Activated CD4-positive, alpha-beta memory T cell treated with anti-CD3 and anti-CD28 coated beads for 36 hours (primary cell): ENCODE data around the gene NAXD. TPM values are rescaled to one million over a fixed set of nuclear protein-coding genes. Genes with fewer than 3 reads are reported as not detected.

Experiments used
- CTCF ChIA-PET: fragments of 350-600 bp; sonication (Branson Sonifier 250); formaldehyde crosslinking; loops from one replicate; lab custom pipeline; 2021; ENCODE audit warnings: antibody characterized with exemption, inconsistent platforms; lab: Charles Lee
- POLR2A ChIA-PET: fragments of 350-600 bp; sonication (Branson Sonifier 250); formaldehyde crosslinking; loops from one replicate; lab custom pipeline; 2021; ENCODE audit warnings: antibody characterized with exemption; lab: Charles Lee
- DNase-seq: peaks from one replicate; pipeline ENCODE4 v3.0.0-alpha.2; 2020
- H3K27ac Mint-ChIP-seq: one replicate; pipeline ENCODE4 v1.8.0; 2021; ENCODE audit warnings: mixed read lengths
- H3K27me3 Mint-ChIP-seq: one replicate; pipeline ENCODE4 v1.8.0; 2021; ENCODE audit warnings: mixed read lengths
- H3K36me3 Mint-ChIP-seq: one replicate; pipeline ENCODE4 v1.8.0; 2021; ENCODE audit warnings: mixed read lengths
- H3K4me1 Mint-ChIP-seq: one replicate; pipeline ENCODE4 v1.8.0; 2021; ENCODE audit warnings: low read depth, mixed read lengths
- H3K4me3 Mint-ChIP-seq: one replicate; pipeline ENCODE4 v1.8.0; 2021; ENCODE audit warnings: mild to moderate bottlenecking, mixed read lengths
- H3K9me3 Mint-ChIP-seq: one replicate; pipeline ENCODE4 v1.8.0; 2021; ENCODE audit warnings: mixed read lengths
- intact Hi-C: fragments of 100-400 bp; cut with micrococcal nuclease; formaldehyde crosslinking; loops from one replicate; pipeline ENCODE4 v1.15.1; 2023
- total RNA-seq, 2 experiments: library from RNA; stranded (reverse); gene quantifications; one replicate each; pipeline ENCODE4 v1.2.3, GENCODE V29; 2021

Gene NAXD
- total RNA-seq, 2 experiments from 2014 or later: 22.6 to 22.9 TPM

DNA sequence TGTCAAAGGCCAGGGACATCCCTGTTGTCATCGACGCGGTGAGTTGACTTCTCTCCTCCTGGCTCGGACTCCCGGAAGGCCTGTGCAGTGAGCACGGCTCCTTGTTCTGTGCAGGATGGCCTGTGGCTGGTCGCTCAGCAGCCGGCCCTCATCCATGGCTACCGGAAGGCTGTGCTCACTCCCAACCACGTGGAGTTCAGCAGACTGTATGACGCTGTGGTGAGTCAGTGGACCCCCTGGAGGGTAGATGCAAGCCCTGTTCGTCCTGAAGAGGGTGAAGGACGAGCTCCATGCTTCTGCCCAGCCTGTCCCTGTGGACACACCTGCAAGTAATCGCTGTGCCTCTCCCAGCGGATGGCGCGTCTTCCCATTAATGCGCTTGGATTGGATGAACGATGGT lies 19.2 kb downstream of the NAXD start:
- Mint-ChIP-seq H3K27me3 (no peaks in the 10 kb centered on the region), H3K4me1 (peaks cover 8% of the 10 kb centered on the region), H3K9me3 (no peaks in the 10 kb centered on the region), H3K36me3 (peaks cover 28% of the 10 kb centered on the region), H3K27ac (no peak overlapping the region), H3K4me3 (no peak overlapping the region)
- ChIA-PET CTCF (no interaction called here), POLR2A (no interaction called here)
- intact Hi-C loops: no loop called here
- DNase-seq: no peak

DNA sequence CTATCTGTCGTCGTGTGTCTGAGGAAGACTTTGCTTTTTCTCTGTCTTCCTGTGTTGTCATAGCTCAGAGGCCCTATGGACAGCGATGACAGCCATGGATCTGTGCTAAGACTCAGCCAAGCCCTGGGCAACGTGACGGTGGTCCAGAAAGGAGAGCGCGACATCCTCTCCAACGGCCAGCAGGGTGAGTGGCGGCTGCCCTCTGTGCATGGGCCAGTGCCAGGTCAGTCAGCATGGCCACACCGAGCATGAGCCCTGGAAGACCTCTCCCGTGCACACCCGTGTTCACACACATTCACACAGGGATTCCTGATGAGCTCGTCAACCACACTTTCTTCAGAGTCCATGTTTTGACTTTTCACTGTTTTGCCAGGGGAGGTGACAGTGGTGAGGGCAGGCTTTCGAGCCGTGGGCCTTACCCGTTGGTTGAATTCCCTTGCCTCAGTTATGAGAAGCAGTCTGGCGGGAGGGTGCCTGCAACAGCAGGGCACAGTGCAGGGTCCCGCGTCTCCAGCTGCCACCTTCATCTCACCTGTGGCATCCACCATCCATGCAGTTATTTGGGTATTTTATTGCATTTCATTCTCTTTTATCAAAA lies 20.2 kb downstream of the NAXD start:
- Mint-ChIP-seq H3K4me1 (peaks cover 4% of the 10 kb centered on the region), H3K27ac (no peak overlapping the region), H3K4me3 (no peak overlapping the region), H3K27me3 (no peaks in the 10 kb centered on the region), H3K9me3 (no peaks in the 10 kb centered on the region), H3K36me3 (peaks cover 33% of the 10 kb centered on the region)
- ChIA-PET CTCF (interaction anchor here (0.6 kb wide), 1 partner anchor 588 kb away, joined by 3 read pairs; no protein-coding TSS in a partner anchor), POLR2A (no interaction called here)
- DNase-seq: no peak
- intact Hi-C loops: no loop called here

DNA sequence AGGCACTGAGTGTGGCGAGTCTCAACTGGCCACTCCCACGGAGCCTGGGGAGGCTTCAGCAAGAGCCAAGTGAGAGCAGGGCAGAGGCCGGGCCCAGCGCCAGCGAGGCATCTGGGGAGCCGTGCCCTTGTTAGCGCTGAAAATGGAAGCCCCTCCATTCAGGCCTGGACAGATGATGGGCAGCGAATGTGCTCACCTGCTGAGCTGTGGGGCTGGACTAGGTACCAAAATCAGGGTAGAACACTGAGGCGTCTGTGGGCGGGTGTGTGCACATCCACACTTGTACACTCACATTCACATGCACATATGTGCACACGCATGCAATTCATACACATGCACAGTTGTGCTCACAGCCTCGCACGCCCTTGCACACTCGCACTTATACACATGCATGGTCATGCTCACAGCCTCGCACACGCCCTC lies 20.7 kb downstream of the NAXD start:
- intact Hi-C loops: no loop called here
- POLR2A ChIA-PET: no interaction called here
- Mint-ChIP-seq H3K4me3 (no peak overlapping the region), H3K9me3 (no peaks in the 10 kb centered on the region), H3K4me1 (no peaks in the 10 kb centered on the region), H3K27ac (no peak overlapping the region), H3K36me3 (peaks cover 37% of the 10 kb centered on the region), H3K27me3 (no peaks in the 10 kb centered on the region)
- DNase-seq: no peak
- CTCF ChIA-PET: no interaction called here

DNA sequence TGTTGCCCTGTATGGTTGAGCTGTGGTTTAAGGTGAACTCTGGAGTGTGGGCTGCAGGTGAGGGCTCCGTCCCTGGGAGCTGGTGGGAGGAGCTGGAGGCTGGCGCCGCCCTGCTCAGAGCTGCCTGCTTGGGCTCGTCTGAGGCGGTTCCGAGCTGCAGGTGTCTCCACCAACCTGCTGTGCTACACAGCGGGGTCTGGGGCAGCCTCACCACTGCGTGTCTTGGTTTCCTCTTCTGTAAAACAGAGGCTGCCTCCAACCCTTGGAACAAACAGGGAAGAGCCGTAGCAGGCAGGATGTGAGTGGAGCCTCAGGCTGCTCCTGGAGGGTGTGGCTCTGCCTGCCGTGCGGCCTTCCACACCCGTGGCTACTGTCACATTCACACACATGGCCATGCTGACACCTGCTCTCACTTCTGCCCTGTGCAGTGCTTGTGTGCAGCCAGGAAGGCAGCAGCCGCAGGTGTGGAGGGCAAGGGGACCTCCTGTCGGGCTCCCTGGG lies 21.4 kb downstream of the NAXD start:
- intact Hi-C loops: no loop called here
- H3K27me3 Mint-ChIP-seq: no peaks in the 10 kb centered on the region
- H3K4me1 Mint-ChIP-seq: no peaks in the 10 kb centered on the region
- peaks cover 38% of the 10 kb centered on the region for H3K36me3 Mint-ChIP-seq
- no peaks in the 10 kb centered on the region for H3K9me3 Mint-ChIP-seq
- POLR2A ChIA-PET: no interaction called here
- H3K4me3 Mint-ChIP-seq: no peak overlapping the region
- DNase-seq: no peak
- H3K27ac Mint-ChIP-seq: no peak overlapping the region
- CTCF ChIA-PET: no interaction called here

DNA sequence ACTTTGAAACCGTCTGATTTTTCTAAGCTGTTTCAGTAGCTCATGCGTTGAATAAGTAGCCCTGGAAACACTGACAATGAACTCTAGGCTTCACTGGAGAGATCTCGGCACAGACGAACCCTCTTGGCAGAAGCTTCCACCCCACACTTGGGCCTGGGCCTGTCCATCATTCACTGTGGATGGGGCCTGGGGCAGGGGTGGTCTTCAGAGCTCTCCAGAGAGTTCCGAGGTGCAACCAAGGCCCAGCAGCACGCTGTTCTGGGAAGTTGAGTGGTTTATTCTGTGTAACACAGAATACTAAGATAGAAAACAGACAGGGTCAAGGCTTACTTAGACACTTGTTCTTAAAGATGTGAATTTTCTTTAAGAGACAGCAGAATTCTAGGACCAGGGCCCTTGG lies 21.9 kb downstream of the NAXD start:
- Mint-ChIP-seq H3K27ac (no peak overlapping the region), H3K9me3 (no peaks in the 10 kb centered on the region), H3K4me3 (no peak overlapping the region), H3K4me1 (no peaks in the 10 kb centered on the region), H3K27me3 (no peaks in the 10 kb centered on the region), H3K36me3 (peaks cover 34% of the 10 kb centered on the region)
- intact Hi-C loops: no loop called here
- ChIA-PET CTCF (no interaction called here), POLR2A (no interaction called here)
- DNase-seq: no peak

DNA sequence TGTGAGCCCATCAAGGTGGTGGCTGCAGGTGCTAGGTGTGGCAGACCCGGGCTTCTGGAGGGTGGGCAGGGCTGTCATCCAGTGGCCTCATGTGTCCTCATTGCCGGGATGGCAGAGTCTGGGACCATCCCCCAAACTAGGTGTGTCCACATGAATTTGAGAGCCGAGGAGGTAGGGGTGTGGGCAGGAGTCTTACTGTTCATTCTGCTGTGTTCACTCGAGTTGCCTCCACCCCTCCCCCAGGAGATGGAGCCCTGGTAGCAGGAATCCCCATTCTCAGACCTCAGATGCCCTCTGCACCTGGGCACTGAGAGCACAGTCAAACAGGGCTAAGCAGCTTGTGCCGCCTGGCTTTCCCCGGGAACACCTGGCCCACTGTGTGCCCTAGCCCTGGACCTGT lies 22.4 kb downstream of the NAXD start:
- H3K27ac Mint-ChIP-seq: no peak overlapping the region
- H3K36me3 Mint-ChIP-seq: peaks cover 35% of the 10 kb centered on the region
- no peaks in the 10 kb centered on the region for H3K4me1 Mint-ChIP-seq
- H3K9me3 Mint-ChIP-seq: no peaks in the 10 kb centered on the region
- H3K27me3 Mint-ChIP-seq: no peaks in the 10 kb centered on the region
- no peak for DNase-seq
- ChIA-PET POLR2A (no interaction called here), CTCF (no interaction called here)
- intact Hi-C loops: no loop called here
- no peak overlapping the region for H3K4me3 Mint-ChIP-seq

DNA sequence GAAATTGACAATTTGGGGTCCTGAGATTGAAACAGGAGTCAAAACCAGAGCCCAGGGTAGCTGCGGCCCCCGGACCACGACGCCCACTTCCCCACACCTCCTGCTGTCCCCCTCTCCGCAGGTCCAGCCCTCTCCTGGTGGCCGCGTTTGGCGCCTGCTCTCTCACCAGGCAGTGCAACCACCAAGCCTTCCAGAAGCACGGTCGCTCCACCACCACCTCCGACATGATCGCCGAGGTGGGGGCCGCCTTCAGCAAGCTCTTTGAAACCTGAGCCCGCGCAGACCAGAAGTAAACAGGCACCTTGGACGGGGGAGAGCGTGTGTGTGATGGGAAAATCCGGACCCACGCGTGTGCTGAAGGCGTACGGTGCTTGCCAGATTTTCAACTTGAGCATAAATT lies 22.9 kb downstream of the NAXD start:
- peaks cover 40% of the 10 kb centered on the region for H3K36me3 Mint-ChIP-seq
- intact Hi-C loops: no loop called here
- H3K27ac Mint-ChIP-seq: no peak overlapping the region
- no peaks in the 10 kb centered on the region for H3K4me1 Mint-ChIP-seq
- H3K9me3 Mint-ChIP-seq: no peaks in the 10 kb centered on the region
- no peaks in the 10 kb centered on the region for H3K27me3 Mint-ChIP-seq
- POLR2A ChIA-PET: no interaction called here
- DNase-seq: no peak
- CTCF ChIA-PET: interaction anchor here (1.3 kb wide), 1 partner anchor 45 kb away, joined by 4 read pairs; no protein-coding TSS in a partner anchor
- no peak overlapping the region for H3K4me3 Mint-ChIP-seq

DNA sequence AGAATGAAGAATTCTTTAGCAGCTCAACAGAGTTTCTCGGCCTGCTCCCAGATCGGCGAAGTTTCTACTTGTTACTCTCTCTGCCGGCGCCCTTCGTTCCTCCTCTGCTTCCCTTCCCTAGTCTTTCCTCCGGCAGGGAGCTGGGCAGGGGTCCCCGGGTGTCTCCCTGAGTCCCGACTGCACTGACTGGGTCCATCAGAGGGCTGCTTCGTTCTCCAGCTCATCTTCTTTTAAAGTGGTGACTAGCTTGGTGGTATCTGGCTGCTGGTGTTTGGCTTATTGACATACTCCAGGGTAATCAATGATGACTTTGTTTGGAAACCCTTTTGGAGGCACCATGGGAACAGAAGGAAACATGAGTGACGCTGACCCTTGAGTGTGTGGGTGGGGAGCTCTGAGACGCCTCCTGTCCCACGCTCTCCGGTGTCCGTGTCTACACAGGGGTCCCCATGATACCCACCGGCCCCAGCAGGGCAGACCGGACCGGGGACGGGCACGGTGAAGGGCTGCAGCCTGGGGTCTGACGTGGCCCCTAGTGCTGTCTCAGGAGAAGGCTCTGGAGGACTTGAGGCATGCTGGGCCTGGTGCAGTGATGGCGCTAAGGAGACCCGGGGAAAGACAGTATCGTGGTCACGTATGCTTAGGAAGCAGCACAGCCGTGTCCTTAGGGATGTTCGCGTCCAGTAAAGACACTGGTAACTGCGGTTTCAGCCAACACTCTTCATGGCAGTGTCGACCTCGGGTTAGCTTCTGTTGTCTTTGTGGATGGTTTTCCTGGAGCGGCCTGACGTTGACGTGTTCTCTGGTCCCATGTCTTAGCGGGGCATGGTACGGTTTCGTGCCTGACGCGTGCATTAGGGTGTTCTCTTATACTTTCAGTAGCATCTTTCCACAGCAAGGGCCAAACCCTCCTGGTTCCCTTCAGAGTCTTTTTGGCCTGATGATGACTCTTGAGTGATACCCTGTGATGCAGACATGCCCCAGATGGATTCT lies 23.8 kb downstream of the NAXD start:
- no peak overlapping the region for H3K27ac Mint-ChIP-seq
- POLR2A ChIA-PET: interaction anchor here (0.6 kb wide), 1 partner anchor 46 kb away, joined by 3 read pairs; no protein-coding TSS in a partner anchor
- no peak for DNase-seq

DNA sequence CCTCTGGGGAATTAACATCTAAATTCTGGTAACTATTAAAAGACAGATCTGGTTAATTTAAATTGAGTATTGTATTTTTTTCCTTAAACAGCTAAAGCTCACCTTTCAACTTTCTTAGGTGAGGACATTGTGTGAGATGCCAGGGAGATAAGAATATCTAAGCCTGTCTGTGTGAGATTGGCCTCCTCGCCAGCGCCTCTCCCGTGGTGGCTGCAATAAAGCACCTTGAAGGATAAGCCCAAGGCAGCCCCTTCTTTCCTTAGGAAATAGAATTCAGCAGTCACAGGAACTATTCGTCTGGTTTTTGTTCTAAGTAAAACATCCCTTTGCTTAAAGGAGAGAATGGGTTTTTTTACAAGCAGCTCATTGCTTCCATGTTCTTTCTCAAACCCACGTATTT lies 24.6 kb downstream of the NAXD start:
- H3K9me3 Mint-ChIP-seq: no peaks in the 10 kb centered on the region
- H3K36me3 Mint-ChIP-seq: peaks cover 44% of the 10 kb centered on the region
- no peak for DNase-seq
- no peaks in the 10 kb centered on the region for H3K27me3 Mint-ChIP-seq
- ChIA-PET POLR2A (interaction anchor here (0.6 kb wide), 1 partner anchor 12 kb away, joined by 3 read pairs; no protein-coding TSS in a partner anchor), CTCF (interaction anchor here (1.0 to 1.1 kb wide), 2 partner anchors 8 to 179 kb away, joined by 3 read pairs; no protein-coding TSS in a partner anchor)
- intact Hi-C loops: no loop called here
- H3K27ac Mint-ChIP-seq: no peak overlapping the region
- no peaks in the 10 kb centered on the region for H3K4me1 Mint-ChIP-seq
- H3K4me3 Mint-ChIP-seq: no peak overlapping the region

More for the DNA sequence above, 23.8 kb downstream of the NAXD start:
- Mint-ChIP-seq H3K4me1 (no peaks in the 10 kb centered on the region), H3K27me3 (no peaks in the 10 kb centered on the region), H3K4me3 (no peak overlapping the region), H3K36me3 (peaks cover 44% of the 10 kb centered on the region), H3K9me3 (no peaks in the 10 kb centered on the region)
- intact Hi-C loops: no loop called here
- CTCF ChIA-PET: interaction anchor here (1.0 to 1.3 kb wide), 3 partner anchors 9 to 180 kb away, joined by 3 to 4 read pairs (median 3); no protein-coding TSS in a partner anchor

DNA sequence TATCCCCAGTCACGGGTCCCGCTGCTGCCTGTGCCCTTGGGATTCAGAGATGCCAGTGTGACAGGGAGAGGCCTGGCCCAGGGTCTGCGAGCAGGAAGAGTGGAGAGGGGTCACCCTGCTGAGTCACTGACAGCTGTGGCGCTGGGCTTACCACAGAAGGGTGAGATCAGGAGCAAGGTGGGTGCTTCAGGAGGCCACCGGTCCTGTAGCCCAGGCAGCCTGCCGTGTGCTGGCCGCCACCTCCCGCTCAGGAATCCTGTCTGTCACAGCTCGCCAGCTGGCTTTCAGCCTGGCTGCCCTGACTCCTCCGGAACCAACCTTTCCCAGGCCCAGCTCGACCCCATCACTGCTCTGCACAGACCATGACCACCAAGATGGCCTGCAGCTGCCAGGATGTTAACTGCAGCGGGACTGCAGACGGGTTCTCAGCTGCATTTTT lies 25.3 kb downstream of the NAXD start:
- POLR2A ChIA-PET: no interaction called here
- Mint-ChIP-seq H3K36me3 (peaks cover 38% of the 10 kb centered on the region), H3K4me3 (no peak overlapping the region)

DNA sequence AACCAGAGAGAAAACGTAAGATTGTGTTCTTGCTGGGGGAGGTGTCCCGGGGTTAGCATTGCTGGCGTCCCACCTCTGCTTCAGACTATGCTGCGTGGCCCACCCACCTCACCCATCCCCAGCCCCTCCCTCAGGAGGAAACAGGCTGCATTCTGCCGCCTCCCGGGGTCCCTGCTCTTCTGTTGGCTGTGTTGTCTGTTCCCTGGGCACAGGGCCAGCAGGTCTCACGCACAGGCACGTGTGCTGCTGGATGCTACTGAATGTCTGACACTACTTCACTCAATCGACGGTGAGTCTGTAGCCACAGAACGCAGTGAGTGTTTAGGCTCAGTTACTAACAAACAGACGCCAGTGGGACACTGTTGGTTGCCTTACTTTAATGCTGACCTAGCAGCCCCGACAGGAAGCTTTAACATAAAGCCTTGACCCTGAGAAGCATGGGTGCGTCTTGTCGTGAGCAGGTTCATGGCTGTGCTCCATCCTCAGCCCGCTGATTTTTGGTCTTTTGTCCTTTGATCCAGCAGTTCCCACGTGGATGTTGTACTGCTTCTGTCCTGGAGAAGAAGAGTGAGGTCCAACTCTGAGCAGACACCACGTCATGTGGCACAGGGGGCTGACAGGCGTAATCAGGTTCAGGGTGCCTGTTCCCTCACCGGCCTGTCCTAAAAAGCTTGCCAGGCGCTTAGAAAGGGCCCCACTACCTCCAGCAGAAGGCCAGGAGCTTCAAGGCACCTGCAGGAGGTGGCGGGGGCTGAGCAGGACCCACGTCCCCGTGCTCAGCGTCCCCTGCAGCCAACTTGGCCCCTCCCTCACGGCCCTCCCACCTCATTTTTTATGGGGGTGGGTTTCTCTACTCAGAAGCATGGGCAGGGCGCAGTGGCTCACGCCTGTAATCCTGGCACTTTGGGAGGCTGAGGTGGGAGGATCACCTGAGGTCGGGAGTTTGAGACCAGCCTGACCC lies 26.0 kb downstream of the NAXD start:
- Mint-ChIP-seq H3K4me3 (no peak overlapping the region), H3K27ac (no peak overlapping the region), H3K9me3 (no peaks in the 10 kb centered on the region), H3K4me1 (no peaks in the 10 kb centered on the region), H3K27me3 (no peaks in the 10 kb centered on the region), H3K36me3 (peaks cover 38% of the 10 kb centered on the region)
- ChIA-PET CTCF (no interaction called here), POLR2A (no interaction called here)
- intact Hi-C loops: no loop called here
- no peak for DNase-seq

More for the DNA sequence above, 25.3 kb downstream of the NAXD start:
- intact Hi-C loops: no loop called here
- Mint-ChIP-seq H3K9me3 (no peaks in the 10 kb centered on the region), H3K27ac (peak overlapping the region; percentile 51), H3K4me1 (no peaks in the 10 kb centered on the region), H3K27me3 (no peaks in the 10 kb centered on the region)
- no peak for DNase-seq
- CTCF ChIA-PET: interaction anchor here (1.1 kb wide), 1 partner anchor 178 kb away, joined by 3 read pairs; no protein-coding TSS in a partner anchor
